ENCODE data around the gene TEAD1. TPM values are rescaled to one million over a fixed set of nuclear protein-coding genes. Genes with fewer than 3 reads are reported as not detected.
A peak's percentile ranks its signal among the peaks of the same experiment; 100 is the strongest.

Gene TEAD1
- total RNA-seq, 6 experiments from 2014 or later: 218 to 252 (median 227) TPM

DNA sequence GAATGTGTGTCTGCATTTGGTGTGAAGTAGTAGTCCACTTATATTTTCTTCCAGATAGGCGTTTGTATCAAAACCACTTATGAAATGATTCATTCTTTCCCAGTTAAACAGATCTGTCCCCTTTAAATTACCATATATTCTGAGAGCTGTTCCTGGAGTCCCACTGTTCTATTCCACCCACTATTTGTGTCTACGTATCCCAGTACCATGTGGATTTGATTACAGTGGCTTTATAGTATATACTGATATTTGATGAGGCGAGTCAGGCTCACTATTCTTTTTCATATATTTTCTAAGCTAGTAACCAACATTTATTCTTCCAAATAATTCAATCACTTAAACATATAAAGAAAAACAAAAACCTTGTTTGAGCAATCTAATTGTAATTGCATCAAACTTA, 253.0 kb downstream of the TEAD1 start:
- TF ChIP-seq, protein P1, sequence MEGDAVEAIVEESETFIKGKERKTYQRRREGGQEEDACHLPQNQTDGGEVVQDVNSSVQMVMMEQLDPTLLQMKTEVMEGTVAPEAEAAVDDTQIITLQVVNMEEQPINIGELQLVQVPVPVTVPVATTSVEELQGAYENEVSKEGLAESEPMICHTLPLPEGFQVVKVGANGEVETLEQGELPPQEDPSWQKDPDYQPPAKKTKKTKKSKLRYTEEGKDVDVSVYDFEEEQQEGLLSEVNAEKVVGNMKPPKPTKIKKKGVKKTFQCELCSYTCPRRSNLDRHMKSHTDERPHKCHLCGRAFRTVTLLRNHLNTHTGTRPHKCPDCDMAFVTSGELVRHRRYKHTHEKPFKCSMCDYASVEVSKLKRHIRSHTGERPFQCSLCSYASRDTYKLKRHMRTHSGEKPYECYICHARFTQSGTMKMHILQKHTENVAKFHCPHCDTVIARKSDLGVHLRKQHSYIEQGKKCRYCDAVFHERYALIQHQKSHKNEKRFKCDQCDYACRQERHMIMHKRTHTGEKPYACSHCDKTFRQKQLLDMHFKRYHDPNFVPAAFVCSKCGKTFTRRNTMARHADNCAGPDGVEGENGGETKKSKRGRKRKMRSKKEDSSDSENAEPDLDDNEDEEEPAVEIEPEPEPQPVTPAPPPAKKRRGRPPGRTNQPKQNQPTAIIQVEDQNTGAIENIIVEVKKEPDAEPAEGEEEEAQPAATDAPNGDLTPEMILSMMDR (IDR thresholded peaks at IDR 0.05): no peak
- Mint-ChIP-seq H3K4me3 (no peak overlapping the region), H3K9me3 (no peaks in the 10 kb centered on the region), H3K27me3 (ENCODE audit: insufficient read depth) (peaks cover 4% of the 10 kb centered on the region), H3K36me3 (ENCODE audit: low read depth) (peaks cover 36% of the 10 kb centered on the region), H3K4me1 (ENCODE audit: low read depth) (peaks cover 45% of the 10 kb centered on the region), H3K27ac (peak overlapping the region; percentile 6; the same call in 1 of the 2 replicates)
- DNase-seq: no peak

DNA sequence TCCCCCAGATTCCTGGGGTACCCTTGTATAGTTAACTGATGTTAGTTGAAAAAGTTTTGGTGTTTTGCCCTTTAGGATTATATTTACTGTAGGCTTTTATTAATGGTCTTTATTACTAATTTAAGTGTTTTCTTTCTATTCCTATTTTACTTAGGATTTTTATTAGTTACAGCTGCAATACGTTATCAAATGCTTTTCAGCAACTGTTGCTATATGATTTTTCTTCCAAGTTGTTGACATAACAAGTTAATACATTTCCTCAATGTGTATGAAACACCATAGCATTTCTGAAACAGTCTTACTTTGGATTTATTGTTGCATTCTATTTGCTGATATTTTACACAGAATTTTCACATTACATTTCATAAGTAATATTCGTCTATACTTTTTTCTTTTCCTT, 253.7 kb downstream of the TEAD1 start:
- H3K36me3 Mint-ChIP-seq (ENCODE audit: low read depth): peaks cover 39% of the 10 kb centered on the region
- DNase-seq: no peak
- H3K4me1 Mint-ChIP-seq (ENCODE audit: low read depth): peaks cover 45% of the 10 kb centered on the region
- peaks cover 4% of the 10 kb centered on the region for H3K27me3 Mint-ChIP-seq (ENCODE audit: insufficient read depth)
- no peaks in the 10 kb centered on the region for H3K9me3 Mint-ChIP-seq
- TF ChIP-seq, protein P1 (IDR thresholded peaks at IDR 0.05): no peak
- H3K4me3 Mint-ChIP-seq: no peak overlapping the region
- H3K27ac Mint-ChIP-seq: no peak overlapping the region

DNA sequence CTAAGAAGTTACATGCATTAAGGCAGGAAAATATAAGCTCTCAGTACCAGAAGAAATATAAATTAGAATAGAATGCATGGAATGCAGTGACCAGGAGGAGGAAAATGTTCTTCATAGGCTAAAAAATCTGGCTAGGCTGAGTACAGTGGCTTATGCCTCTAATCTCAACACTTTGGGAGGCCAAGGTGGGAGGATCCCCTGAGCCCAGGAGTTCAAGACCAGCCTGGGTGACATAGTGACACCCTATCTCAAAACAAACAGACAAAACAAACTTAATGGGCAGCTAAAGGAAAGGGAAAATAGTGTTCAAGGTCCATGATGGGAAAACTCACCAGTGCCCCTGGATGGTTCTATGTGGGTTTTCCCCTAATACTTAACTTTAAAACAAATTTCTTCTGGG, 256.6 kb downstream of the TEAD1 start:
- peak overlapping the region; percentile 78 for H3K27ac Mint-ChIP-seq
- no peak for DNase-seq
- H3K27me3 Mint-ChIP-seq (ENCODE audit: insufficient read depth): peaks cover 8% of the 10 kb centered on the region
- H3K36me3 Mint-ChIP-seq (ENCODE audit: low read depth): peaks cover 42% of the 10 kb centered on the region
- TF ChIP-seq, protein P1 (IDR thresholded peaks at IDR 0.05): no peak
- H3K4me1 Mint-ChIP-seq (ENCODE audit: low read depth): peaks cover 39% of the 10 kb centered on the region
- peak overlapping the region; percentile 31; the same call in 1 of the 2 replicates for H3K4me3 Mint-ChIP-seq
- H3K9me3 Mint-ChIP-seq: no peaks in the 10 kb centered on the region

DNA sequence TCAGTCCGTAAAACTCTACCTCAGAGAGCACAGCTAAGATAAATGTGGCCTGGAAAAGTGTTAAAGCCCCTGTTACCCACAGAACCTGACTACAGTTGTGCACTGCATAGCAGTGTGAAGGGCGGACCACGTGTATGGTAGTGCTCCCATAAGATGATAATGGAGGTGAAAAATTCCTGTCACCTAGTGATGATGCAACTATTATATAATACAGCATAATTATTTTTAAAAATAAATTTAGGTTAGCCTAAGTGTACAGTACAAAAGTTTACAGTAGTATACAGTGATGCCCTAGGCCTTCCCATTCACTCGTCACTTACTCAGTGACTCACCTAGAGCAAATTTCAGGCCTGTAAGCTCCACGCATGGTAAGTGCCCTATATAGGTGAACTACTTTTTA, 258.3 kb downstream of the TEAD1 start:
- peaks cover 6% of the 10 kb centered on the region for H3K27me3 Mint-ChIP-seq (ENCODE audit: insufficient read depth)
- H3K4me3 Mint-ChIP-seq: no peak overlapping the region
- peaks cover 24% of the 10 kb centered on the region for H3K4me1 Mint-ChIP-seq (ENCODE audit: low read depth)
- TF ChIP-seq, protein P1 (IDR thresholded peaks at IDR 0.05): no peak
- no peak overlapping the region for H3K27ac Mint-ChIP-seq
- peaks cover 40% of the 10 kb centered on the region for H3K36me3 Mint-ChIP-seq (ENCODE audit: low read depth)
- H3K9me3 Mint-ChIP-seq: no peaks in the 10 kb centered on the region
- DNase-seq: no peak

DNA sequence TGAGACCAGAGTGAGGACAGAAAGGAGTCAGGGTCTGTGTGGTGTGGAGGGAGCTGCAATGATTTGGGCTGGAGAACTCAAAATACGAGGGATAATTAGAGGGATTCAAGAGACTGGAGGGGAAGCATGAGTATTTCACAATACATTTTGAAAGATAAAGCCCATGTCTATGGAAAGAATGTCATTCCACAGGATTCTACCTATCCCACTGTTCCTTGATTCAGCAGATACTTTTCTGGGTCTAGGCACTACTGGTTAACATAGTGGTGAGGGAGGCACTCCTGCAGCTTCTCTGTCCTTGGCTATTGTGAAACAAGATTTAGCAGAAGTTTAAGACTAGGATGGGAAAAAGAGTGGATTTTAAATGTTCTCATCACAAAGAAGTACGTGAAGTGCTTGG, 262.0 kb downstream of the TEAD1 start:
- Mint-ChIP-seq H3K36me3 (ENCODE audit: low read depth) (peaks cover 56% of the 10 kb centered on the region), H3K9me3 (no peaks in the 10 kb centered on the region), H3K4me3 (no peak overlapping the region), H3K27me3 (ENCODE audit: insufficient read depth) (peaks cover 4% of the 10 kb centered on the region), H3K4me1 (ENCODE audit: low read depth) (peaks cover under 1% of the 10 kb centered on the region; the same call in 1 of the 2 replicates), H3K27ac (no peak overlapping the region)
- no peak for DNase-seq
- TF ChIP-seq, protein P1 (IDR thresholded peaks at IDR 0.05): no peak

Measured in HFFc6 (cell line).